ENCODE measurements around the gene USP6NL.

Gene USP6NL

DNA sequence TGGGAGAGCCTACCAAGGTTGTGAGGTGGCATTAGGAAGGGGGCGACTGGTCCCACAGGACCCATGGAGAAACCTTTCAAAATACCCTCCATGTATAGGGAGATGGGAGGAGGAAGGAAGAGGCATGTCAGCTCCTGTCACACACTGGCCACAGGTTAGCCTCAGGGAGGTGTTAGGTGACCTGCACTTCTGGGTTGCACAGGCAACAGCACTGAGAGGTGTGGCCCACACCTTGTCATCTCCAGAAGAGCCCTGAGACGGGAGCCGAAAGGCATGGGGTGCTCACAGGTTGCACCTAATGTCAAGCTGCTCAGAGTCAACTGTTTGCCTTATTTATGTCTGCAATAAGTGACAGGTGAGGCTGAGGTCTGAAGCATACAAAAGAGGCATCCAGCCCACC is 14.6 kb upstream of the USP6NL start:
- TF ChIP-seq L3MBTL2 (conservative IDR thresholded peaks at IDR 0.05) (no peak), FOXM1 (IDR thresholded peaks at IDR 0.05; ENCODE audit: borderline replicate concordance) (no peak), FOXK2 (IDR thresholded peaks at IDR 0.05) (no peak), SUZ12 (IDR thresholded peaks at IDR 0.05) (no peak), CTBP1 (IDR thresholded peaks at IDR 0.05; ENCODE audit: borderline replicate concordance) (no peak), TARDBP (IDR thresholded peaks at IDR 0.05) (no peak), ZNF384 (IDR thresholded peaks at IDR 0.05) (no peak), FOXA1 (IDR thresholded peaks at IDR 0.05) (no peak), HDGF (IDR thresholded peaks at IDR 0.05; ENCODE audit: borderline replicate concordance) (no peak), PKNOX1 (IDR thresholded peaks at IDR 0.05) (no peak), BHLHE40 (IDR thresholded peaks at IDR 0.05; ENCODE audit: borderline replicate concordance) (no peak), ELF4 (IDR thresholded peaks at IDR 0.05) (no peak), ARNT (IDR thresholded peaks at IDR 0.05) (no peak), NFRKB (IDR thresholded peaks at IDR 0.05) (no peak), LEF1 (IDR thresholded peaks at IDR 0.05; ENCODE audit: borderline replicate concordance) (no peak), SP1 (IDR thresholded peaks at IDR 0.05) (no peak)
- no peak for DNase-seq (ENCODE audit: extremely low spot score)
- ChIA-PET CTCF (no interaction called here), POLR2A (no interaction called here)

GRCh38 chr10:11625019-11625735 is 13.7 kb upstream of the USP6NL start:
- ChIA-PET POLR2A (no interaction called here), CTCF (no interaction called here)
- no peak for DNase-seq (ENCODE audit: extremely low spot score)
- no peak for TF ChIP-seq PKNOX1 (IDR thresholded peaks at IDR 0.05)
- TF ChIP-seq ARNT (IDR thresholded peaks at IDR 0.05) = no peak
- no peak for TF ChIP-seq L3MBTL2 (conservative IDR thresholded peaks at IDR 0.05)
- TF ChIP-seq ELF4 (IDR thresholded peaks at IDR 0.05) = no peak
- TF ChIP-seq ZNF384 (IDR thresholded peaks at IDR 0.05) = no peak
- TF ChIP-seq SUZ12 (IDR thresholded peaks at IDR 0.05) = no peak
- TF ChIP-seq CTBP1 (IDR thresholded peaks at IDR 0.05; ENCODE audit: borderline replicate concordance) = no peak
- TF ChIP-seq HDGF (IDR thresholded peaks at IDR 0.05; ENCODE audit: borderline replicate concordance) = no peak
- TF ChIP-seq LEF1 (IDR thresholded peaks at IDR 0.05; ENCODE audit: borderline replicate concordance) = no peak
- TF ChIP-seq SP1 (IDR thresholded peaks at IDR 0.05) = no peak
- no peak for TF ChIP-seq NFRKB (IDR thresholded peaks at IDR 0.05)
- TF ChIP-seq TARDBP (IDR thresholded peaks at IDR 0.05) = no peak
- TF ChIP-seq FOXK2 (IDR thresholded peaks at IDR 0.05) = no peak
- no peak for TF ChIP-seq FOXM1 (IDR thresholded peaks at IDR 0.05; ENCODE audit: borderline replicate concordance)
- no peak for TF ChIP-seq FOXA1 (IDR thresholded peaks at IDR 0.05)
- no peak for TF ChIP-seq BHLHE40 (IDR thresholded peaks at IDR 0.05; ENCODE audit: borderline replicate concordance)

DNA sequence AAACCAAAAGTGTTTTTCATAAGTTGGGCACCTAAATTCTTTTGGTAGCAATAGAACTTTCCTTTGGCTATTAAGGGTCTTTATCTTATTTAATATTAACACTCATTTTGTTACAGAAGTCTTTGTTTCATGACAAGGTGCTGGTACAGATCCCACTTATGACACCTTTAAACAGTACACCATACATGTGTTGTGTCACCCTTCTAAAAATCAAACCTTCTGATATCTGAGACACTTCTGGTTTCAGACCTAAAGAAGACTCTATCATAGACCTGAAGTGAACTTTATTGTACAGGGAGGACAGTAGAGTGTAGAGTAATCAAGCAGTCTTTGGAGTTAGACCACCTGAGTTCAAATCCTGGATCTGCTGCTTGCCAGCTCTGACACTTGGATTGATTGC is 5.8 kb upstream of the USP6NL start:
- ChIA-PET CTCF (no interaction called here), POLR2A (no interaction called here)
- TF ChIP-seq ELF4 (IDR thresholded peaks at IDR 0.05) (no peak), LEF1 (IDR thresholded peaks at IDR 0.05; ENCODE audit: borderline replicate concordance) (no peak)
- no peak for DNase-seq (ENCODE audit: extremely low spot score)

DNA sequence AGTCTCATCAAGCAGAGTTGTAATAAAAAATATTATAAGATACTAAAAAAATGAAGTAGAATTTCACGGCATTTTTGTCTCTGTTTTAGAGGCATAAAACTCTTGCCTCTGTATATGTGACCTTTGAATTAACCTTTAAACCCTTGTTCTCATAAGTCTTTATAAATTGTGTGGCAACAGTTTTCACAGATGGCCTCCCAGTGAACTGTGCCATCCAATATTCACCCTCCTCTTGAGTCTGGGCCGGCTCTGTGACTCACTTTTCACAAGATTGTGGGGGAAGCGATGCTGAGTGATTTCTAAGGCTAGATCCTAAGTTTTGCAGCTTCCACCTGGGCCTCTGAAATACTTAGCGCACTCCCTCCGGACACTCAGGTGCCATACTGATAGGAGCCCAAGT is 4.6 kb upstream of the USP6NL start:
- no peak for TF ChIP-seq LEF1 (IDR thresholded peaks at IDR 0.05; ENCODE audit: borderline replicate concordance)
- TF ChIP-seq NFRKB (IDR thresholded peaks at IDR 0.05) = no peak
- TF ChIP-seq TARDBP (IDR thresholded peaks at IDR 0.05) = no peak
- TF ChIP-seq FOXA1 (IDR thresholded peaks at IDR 0.05) = no peak
- TF ChIP-seq L3MBTL2 (conservative IDR thresholded peaks at IDR 0.05) = no peak
- no peak for TF ChIP-seq HDGF (IDR thresholded peaks at IDR 0.05; ENCODE audit: borderline replicate concordance)
- TF ChIP-seq SP1 (IDR thresholded peaks at IDR 0.05) = no peak
- TF ChIP-seq ZNF384 (IDR thresholded peaks at IDR 0.05) = no peak
- TF ChIP-seq PKNOX1 (IDR thresholded peaks at IDR 0.05) = no peak
- no peak for TF ChIP-seq SUZ12 (IDR thresholded peaks at IDR 0.05)
- TF ChIP-seq ELF4 (IDR thresholded peaks at IDR 0.05) = no peak
- POLR2A ChIA-PET = no interaction called here
- CTCF ChIA-PET = interaction anchor here (0.7 kb wide), 1 partner anchor 97 kb away, joined by 3 read pairs; no protein-coding TSS in a partner anchor
- no peak for DNase-seq (ENCODE audit: extremely low spot score)

GRCh38 chr10:11615396-11615795 is 3.9 kb upstream of the USP6NL start:
- DNase-seq (ENCODE audit: extremely low spot score) = no peak
- TF ChIP-seq SUZ12 (IDR thresholded peaks at IDR 0.05) (no peak), CTBP1 (IDR thresholded peaks at IDR 0.05; ENCODE audit: borderline replicate concordance) (no peak), BHLHE40 (IDR thresholded peaks at IDR 0.05; ENCODE audit: borderline replicate concordance) (no peak), TARDBP (IDR thresholded peaks at IDR 0.05) (no peak), L3MBTL2 (conservative IDR thresholded peaks at IDR 0.05) (no peak), NFRKB (IDR thresholded peaks at IDR 0.05) (no peak), PKNOX1 (IDR thresholded peaks at IDR 0.05) (no peak), FOXK2 (IDR thresholded peaks at IDR 0.05) (no peak)
- POLR2A ChIA-PET = no interaction called here
- CTCF ChIA-PET = interaction anchor here (0.7 kb wide), 1 partner anchor 97 kb away, joined by 3 read pairs; no protein-coding TSS in a partner anchor
